T47D (cell line): Measurements from ENCODE around the gene MAPK10.

Experiments used
- DNase-seq, 2 experiments: peaks; one replicate each; pipeline versions ENCODE4 v3.0.0 to v3.0.0-alpha.2; 2011 to 2012; ENCODE audit warnings: low read depth in 1 of 2, low spot score in 1 of 2
- JUND ChIP-seq: IDR thresholded peaks from 2 replicates; pipeline ENCODE4 v1.6.1; 2012; ENCODE audit warnings: low read depth
- in situ Hi-C: cut with HindIII; loops from 2 replicates; pipeline ENCODE4 v1.10.0; 2016; ENCODE audit warnings: low sequenced_read_pairs, low pct_unique_long_range_greater_than_20kb

Gene MAPK10

DNA sequence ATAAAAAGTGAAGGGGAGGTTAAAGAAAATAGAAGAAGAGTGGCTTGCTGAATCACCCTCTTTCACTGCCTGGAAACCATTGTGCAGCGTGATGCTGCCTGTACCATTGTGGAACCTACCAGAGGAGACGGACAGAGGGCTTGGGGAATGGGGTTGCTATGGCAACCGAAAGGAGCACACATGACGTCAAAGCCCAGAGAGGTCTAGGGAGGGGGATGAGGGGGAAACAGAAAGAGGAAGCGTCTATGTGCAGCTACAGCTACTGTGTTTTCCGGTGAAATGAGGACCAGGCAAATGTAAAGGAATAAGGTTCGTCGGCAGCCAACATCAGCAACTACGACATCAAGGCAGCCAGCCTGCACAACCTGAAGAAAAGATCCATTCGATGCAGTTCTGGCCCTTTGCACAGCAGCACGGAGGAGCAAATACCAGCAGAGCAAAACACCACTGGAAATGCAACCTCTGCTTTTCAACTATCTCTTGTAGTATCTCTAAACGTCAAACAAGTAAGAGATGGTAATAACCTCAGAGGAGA lies at the start of gene MAPK10:
Gene MAPK10 (minus strand): TSS at position 110 of the 535 bp plus-strand sequence.
- DNase-seq = peak in 1 of 2 experiments; percentile 37
- no peak for TF ChIP-seq JUND
- in situ Hi-C loops = no loop called here

DNA sequence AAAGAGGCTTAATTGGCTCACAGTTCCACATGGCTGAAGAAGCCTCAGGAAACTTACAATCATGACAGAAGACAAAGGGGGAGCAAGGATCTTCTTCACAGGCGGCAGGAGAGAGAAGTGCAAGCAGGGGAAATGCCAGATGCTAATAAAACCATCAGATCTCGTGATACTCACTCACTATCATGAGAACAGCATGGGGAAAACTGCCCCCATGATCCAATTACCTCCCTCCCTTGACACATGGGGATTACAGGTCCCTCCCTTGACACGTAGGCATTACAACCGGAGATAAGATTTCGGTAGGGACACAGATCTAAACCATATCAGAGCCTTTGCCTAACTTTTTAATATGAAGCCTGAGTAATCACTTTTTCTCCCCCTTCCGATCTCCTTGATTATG lies 43.7 kb upstream of the MAPK10 start:
- DNase-seq = no peak
- TF ChIP-seq JUND = no peak
- in situ Hi-C loops = no loop called here

DNA sequence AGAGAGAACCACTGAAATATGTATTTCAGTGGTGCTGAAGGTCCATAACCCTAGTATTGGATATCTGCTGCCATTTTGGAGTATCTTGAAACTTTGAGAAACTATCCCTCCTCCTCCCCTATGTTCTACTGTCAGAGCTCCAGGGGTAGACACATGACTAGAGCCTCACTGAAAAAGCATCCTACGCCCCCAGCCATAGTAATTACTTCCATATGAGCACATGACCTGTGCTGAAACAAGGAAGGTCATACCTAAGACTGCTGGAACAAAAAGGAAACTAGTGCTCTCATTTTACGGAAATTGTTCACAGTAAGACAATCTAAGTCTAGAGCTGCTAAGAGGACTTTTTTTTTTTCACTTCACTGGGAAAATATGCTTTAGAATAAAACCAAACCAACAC lies 42.0 kb upstream of the MAPK10 start:
- DNase-seq = no peak
- TF ChIP-seq JUND = no peak
- in situ Hi-C loops = no loop called here

GRCh38 chr4:86400216-86400615 lies 40.4 kb upstream of the MAPK10 start:
- no peak for DNase-seq
- no peak for TF ChIP-seq JUND
- in situ Hi-C loops = no loop called here

DNA sequence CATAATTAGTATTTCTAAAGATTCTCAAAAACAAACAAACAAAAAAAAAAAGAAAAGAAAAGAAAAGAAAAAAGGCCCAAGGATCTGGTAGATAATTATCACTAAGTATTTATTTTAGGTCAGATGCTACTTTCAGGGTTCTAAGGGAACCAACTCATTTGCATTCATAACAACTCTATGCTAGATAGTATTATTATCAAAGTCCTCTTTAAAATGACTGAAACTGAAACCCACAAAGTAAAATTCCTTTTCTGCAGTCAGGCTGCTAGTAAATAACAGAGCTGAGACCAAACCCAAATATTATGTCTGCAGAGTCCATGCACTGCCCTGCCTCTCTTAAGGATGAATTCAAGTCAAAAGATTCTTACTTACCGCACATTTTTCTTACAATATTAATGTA lies 38.3 kb upstream of the MAPK10 start:
- no peak for DNase-seq
- in situ Hi-C loops = no loop called here
- TF ChIP-seq JUND = no peak

- in situ Hi-C loops = no loop called here
- TF ChIP-seq JUND = no peak
Observed at GRCh38 chr4:86393749-86394148, 33.9 kb upstream of the MAPK10 start.

GRCh38 chr4:86389664-86390063 lies 29.8 kb upstream of the MAPK10 start:
- TF ChIP-seq JUND = no peak
- in situ Hi-C loops = no loop called here
- no peak for DNase-seq

More at GRCh38 chr4:86393749-86394148, 33.9 kb upstream of the MAPK10 start:
- DNase-seq = no peak

DNA sequence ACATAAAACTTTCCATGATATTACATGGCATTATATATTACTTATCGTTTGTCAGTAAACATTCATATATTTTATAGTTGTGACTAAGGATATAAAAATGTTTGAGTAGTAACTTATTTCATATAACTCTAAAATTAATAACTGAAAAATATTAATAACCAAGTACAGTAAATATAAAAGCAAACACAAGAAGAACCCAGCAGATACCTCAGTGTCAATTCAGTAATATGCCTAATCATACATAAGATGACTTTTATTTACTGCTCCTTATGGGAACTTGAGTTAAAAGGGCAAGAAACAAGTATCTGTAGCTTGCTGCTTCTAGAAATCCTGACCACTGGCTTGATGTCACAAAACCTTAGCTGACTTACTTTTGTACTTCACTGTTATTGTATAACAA lies 28.4 kb upstream of the MAPK10 start:
- TF ChIP-seq JUND = no peak
- in situ Hi-C loops = no loop called here
- DNase-seq = no peak

DNA sequence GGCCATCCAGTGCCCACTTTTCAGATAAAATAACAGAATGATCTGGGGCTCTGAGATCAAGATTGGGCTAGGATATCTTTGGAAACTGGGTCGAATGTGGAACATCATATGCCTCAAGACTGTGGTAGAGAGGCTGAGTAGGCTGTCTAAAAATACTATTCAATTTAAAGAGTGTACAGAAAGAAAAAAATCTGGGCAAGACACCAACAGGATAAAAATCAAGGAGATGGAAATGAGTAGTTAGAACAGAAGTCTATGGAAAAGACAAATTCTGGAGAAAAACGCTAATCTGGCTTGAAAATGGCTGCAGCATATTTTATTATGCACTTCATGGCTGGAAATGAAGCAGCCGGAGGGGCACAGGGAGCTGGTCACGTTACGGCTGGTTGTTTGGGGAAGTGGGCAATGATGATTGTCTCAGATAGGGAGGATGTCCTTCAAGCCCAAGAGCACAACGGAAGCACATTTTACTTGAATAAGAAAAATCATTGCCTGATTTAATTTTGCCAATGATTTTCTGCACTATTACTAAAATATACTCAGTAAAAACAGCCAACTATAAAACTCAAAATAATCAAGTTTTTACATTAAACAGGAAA lies 27.1 kb upstream of the MAPK10 start:
- in situ Hi-C loops = no loop called here
- TF ChIP-seq JUND = no peak
- no peak for DNase-seq

DNA sequence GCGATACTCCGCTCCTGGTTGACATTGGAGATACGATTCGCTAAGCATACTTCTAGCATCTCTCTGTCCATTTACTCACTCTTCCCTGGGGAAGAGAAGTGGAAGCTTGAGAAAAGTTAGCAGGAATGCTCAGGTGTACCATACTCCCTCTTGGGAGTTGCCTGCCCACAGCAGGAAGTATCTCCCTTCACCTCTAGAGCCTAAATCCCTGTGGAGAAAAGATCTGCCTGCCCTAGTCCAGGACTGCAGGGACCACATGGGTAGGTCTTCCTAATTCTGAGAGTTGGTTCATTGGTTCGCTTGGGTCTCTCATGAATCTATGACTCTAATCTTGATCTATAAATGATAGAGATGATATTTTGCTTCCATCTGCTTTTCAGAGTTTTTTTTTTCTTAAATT lies 26.3 kb upstream of the MAPK10 start:
- in situ Hi-C loops = no loop called here
- no peak for DNase-seq
- no peak for TF ChIP-seq JUND

GRCh38 chr4:86381431-86381830 lies 21.6 kb upstream of the MAPK10 start:
- no peak for DNase-seq
- TF ChIP-seq JUND = no peak
- in situ Hi-C loops = no loop called here

DNA sequence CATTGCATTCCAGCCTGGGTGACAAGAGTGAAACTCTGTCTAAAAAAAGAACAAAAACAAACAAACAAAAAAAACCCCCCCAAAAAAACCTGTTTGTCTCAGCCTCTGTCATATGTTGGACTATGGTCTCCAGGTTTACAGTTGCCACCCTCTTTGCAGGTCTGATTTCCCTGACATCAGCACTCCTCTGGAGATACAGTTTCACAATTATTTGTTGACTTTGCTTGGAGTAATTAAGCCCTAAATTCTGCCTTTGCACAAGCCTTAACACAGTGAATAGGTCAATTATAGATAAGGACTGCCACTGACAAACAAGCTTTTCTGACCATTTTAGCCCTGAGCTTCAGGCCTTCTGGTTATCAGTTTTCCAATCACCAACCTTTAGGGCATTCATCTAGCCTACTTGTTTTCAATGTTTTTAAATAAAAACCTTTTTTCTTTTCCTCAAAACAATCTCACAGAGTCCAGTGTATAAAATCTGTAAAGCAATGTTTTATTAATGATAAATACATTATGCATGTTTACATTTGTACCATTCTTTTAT lies 20.4 kb upstream of the MAPK10 start:
- in situ Hi-C loops = no loop called here
- TF ChIP-seq JUND = no peak
- DNase-seq = no peak

DNA sequence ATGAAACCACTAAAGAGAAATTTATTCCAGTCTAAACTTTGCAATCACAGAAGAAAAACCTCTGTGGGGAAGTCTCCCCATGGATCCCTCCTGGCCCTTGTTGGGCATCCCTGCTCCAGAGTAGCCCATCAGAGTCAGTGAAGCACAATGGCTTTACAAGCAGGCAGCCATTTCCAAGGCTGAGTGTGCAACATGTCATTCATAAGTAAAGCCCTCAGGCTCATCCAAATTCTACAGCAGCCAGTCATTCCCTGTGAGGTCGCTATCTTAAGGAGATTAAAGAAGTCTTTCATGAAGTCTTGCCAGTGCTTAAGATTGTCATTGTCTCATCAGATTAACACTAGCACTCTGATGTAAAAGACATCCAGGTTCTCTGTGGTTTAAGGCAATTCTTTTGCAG lies 17.0 kb upstream of the MAPK10 start:
- in situ Hi-C loops = no loop called here
- TF ChIP-seq JUND = no peak
- no peak for DNase-seq

GRCh38 chr4:86368433-86368832 lies 8.6 kb upstream of the MAPK10 start:
- in situ Hi-C loops = no loop called here
- no peak for DNase-seq
- no peak for TF ChIP-seq JUND
